ENCODE data around the gene AP3M1.

DNA sequence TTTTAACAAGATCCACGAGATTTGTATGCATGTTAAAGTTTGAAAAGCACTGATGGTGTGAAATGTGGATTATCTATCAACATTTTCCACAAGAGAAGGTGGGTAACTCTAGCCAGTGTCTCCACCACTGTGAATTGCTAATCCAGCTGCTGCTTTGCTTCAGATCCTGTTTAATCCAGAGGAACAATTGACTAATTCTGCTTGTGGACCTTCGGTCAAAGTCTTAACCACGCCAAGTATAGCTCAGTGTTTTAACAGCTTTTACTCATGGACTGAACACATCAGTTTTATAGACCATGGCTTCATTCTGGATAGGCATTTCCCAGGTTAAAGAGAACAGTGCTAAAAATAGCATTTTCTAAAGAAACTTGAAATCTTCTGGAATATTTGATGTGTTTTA lies 23.9 kb upstream of the AP3M1 start:
- TF ChIP-seq, protein P1, sequence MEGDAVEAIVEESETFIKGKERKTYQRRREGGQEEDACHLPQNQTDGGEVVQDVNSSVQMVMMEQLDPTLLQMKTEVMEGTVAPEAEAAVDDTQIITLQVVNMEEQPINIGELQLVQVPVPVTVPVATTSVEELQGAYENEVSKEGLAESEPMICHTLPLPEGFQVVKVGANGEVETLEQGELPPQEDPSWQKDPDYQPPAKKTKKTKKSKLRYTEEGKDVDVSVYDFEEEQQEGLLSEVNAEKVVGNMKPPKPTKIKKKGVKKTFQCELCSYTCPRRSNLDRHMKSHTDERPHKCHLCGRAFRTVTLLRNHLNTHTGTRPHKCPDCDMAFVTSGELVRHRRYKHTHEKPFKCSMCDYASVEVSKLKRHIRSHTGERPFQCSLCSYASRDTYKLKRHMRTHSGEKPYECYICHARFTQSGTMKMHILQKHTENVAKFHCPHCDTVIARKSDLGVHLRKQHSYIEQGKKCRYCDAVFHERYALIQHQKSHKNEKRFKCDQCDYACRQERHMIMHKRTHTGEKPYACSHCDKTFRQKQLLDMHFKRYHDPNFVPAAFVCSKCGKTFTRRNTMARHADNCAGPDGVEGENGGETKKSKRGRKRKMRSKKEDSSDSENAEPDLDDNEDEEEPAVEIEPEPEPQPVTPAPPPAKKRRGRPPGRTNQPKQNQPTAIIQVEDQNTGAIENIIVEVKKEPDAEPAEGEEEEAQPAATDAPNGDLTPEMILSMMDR (conservative IDR thresholded peaks at IDR 0.05), result no peak
- TF ChIP-seq EZH2 (IDR thresholded peaks at IDR 0.05; ENCODE audit: low read depth), result no peak
